Measurements from ENCODE around the gene TMEM74B.

Gene TMEM74B

GRCh38 chr20:1137236-1137635 lies 47.5 kb downstream of the TMEM74B start:
- no peak for DNase-seq (ENCODE audit: low read depth in 2 of 2)

- DNase-seq (ENCODE audit: low read depth in 2 of 2), result no peak
Observed at GRCh38 chr20:1134836-1135235, 49.9 kb downstream of the TMEM74B start.

DNA sequence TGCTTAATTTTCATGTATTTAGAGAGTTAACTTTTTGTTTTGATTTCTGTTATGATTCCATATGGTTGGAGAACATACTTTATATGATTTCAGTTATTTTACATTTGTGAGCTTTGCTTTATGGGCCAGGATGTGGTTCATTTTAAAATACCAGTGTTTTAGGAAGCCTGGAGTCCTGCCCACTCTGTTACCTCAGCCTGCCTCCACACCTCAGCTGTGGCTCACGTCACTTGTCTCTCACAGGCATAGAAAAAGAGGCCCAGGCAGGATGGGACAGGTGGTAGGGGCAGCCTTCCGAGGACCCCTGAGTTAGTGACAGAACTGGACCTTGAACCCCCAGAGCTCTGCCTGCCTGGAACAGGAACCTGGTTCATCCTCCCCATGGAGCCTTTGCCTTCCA lies 50.4 kb downstream of the TMEM74B start:
- DNase-seq (ENCODE audit: low read depth in 2 of 2), result no peak

DNA sequence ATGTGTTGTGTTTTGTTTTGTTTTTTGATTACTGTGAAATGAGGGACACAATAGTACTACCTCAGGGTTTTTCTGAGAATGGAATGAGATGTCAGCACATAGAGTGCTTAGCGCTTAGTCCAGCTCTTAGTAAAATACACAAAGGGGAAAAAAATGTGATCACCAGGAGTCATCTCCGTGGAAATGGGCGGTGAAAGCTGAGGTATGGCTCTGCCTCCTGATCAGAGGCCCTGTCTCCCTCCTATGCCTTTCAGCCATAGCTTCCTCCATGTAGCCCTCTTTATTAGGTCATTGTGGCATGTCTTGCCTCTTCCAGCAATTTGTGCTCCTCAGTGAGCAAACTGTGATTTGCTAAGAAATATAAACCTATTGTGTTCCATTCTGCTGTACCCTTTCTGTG lies 53.4 kb downstream of the TMEM74B start:
- no peak for DNase-seq (ENCODE audit: low read depth in 2 of 2)

DNA sequence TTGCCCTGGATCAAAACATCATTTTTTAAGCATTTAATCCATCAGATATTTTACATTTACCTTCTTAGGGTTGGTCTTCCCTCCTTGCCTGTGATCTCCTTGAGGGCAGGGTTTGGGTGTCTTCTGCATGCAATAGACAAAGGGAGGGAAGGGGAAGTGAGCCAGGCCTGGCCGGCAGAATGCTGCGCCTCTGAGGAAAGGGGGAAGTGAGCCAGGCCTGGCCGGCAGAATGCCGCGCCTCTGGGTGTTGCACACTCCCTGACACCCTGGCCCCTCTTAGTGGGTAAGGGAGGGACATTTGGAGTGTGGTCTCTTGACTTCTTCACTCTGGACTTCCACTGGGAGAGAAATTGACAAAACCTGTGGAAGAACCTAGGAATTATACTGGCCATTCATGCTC lies 53.9 kb downstream of the TMEM74B start:
- no peak for DNase-seq (ENCODE audit: low read depth in 2 of 2)

Measured in fibroblast of skin of left biceps (primary cell).